ENCODE data around the gene TAS2R14. TPM values are rescaled to one million over a fixed set of nuclear protein-coding genes. Genes with fewer than 3 reads are reported as not detected.

Gene TAS2R14
- total and polyA plus RNA-seq, 2 experiments from 2014 or later, result 0.59 to 6.6 TPM

DNA sequence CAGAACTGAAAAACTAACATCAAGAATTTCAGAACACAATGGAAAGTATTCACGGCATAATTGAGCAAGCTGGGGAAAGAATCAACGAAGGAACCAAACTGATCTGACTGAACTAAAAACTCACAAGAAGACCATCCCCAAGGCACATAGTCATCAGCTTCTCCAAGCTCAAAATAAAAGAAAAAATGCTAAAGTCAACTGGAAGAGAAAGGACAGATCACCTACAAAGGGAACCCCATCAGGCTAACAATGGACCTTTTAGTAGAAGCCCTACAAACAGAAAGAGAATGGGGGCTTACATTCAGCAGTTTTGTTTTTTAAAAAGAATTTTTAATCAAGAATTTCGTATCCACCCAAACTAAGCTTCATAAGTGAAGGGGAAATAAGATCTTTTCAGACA lies 35.9 kb upstream of the TAS2R14 start:
- no peaks in the 10 kb centered on the region for H3K27me3 ChIP-seq
- TF ChIP-seq EZH2phosphoT487 (IDR thresholded peaks at IDR 0.05; ENCODE audit: low read depth, severe bottlenecking, unreplicated experiment) (no peak), EZH2 (IDR thresholded peaks at IDR 0.05; ENCODE audit: borderline replicate concordance) (no peak), CTCF (IDR thresholded peaks at IDR 0.05; ENCODE audit: poor library complexity) (no peak)
- H3K79me2 ChIP-seq, result peaks cover 21% of the 10 kb centered on the region
- 83% methylated on average over 3 of the region's 3 CpGs for WGBS (ENCODE audit: low lambda C conversion rate, missing lambda C conversion rate)
- no peaks in the 10 kb centered on the region for H4K20me1 ChIP-seq (ENCODE audit: insufficient read depth, poor library complexity, severe bottlenecking)
- DNase-seq (ENCODE audit: low spot score), result no peak
- H3K4me1 ChIP-seq (ENCODE audit: insufficient read depth), result no peaks in the 10 kb centered on the region
- no peaks in the 10 kb centered on the region for H3K36me3 ChIP-seq (replicated peaks; ENCODE audit: insufficient read depth, low read depth)
- no peaks in the 10 kb centered on the region for H3K9me3 ChIP-seq (ENCODE audit: low read depth)
- no peak overlapping the region for H3K27ac ChIP-seq
- H3K4me2 ChIP-seq, result no peak overlapping the region
- no peak overlapping the region for H2AFZ ChIP-seq
- H3K4me3 ChIP-seq, result no peak overlapping the region
- no peaks in the 10 kb centered on the region for H3K9me2 ChIP-seq (replicated peaks; ENCODE audit: insufficient read depth)

- Histone ChIP-seq H3K79me2 (no peaks in the 10 kb centered on the region), H3K27me3 (no peaks in the 10 kb centered on the region), H3K9me3 (ENCODE audit: low read depth) (no peaks in the 10 kb centered on the region), H2AFZ (no peak overlapping the region), H3K4me3 (no peak overlapping the region), H3K4me1 (ENCODE audit: insufficient read depth) (no peaks in the 10 kb centered on the region), H3K27ac (no peak overlapping the region), H3K9me2 (replicated peaks; ENCODE audit: insufficient read depth) (no peaks in the 10 kb centered on the region), H3K4me2 (no peak overlapping the region), H4K20me1 (ENCODE audit: insufficient read depth, poor library complexity, severe bottlenecking) (no peaks in the 10 kb centered on the region), H3K36me3 (replicated peaks; ENCODE audit: insufficient read depth, low read depth) (no peaks in the 10 kb centered on the region)
- 92% methylated on average over 15 of the region's 15 CpGs for WGBS (ENCODE audit: low lambda C conversion rate, missing lambda C conversion rate)
- no peak for TF ChIP-seq EZH2phosphoT487 (IDR thresholded peaks at IDR 0.05; ENCODE audit: low read depth, severe bottlenecking, unreplicated experiment)
- no peak for TF ChIP-seq EZH2 (IDR thresholded peaks at IDR 0.05; ENCODE audit: borderline replicate concordance)
- no peak for TF ChIP-seq CTCF (IDR thresholded peaks at IDR 0.05; ENCODE audit: poor library complexity)
- no peak for DNase-seq (ENCODE audit: low spot score)
Observed at GRCh38 chr12:10968765-10969456, 29.8 kb upstream of the TAS2R14 start.

GRCh38 chr12:10967409-10967808 lies 28.3 kb upstream of the TAS2R14 start:
- Histone ChIP-seq H3K4me3 (no peak overlapping the region), H3K4me1 (ENCODE audit: insufficient read depth) (no peaks in the 10 kb centered on the region), H3K27me3 (no peaks in the 10 kb centered on the region), H4K20me1 (ENCODE audit: insufficient read depth, poor library complexity, severe bottlenecking) (no peaks in the 10 kb centered on the region), H2AFZ (no peak overlapping the region), H3K79me2 (no peaks in the 10 kb centered on the region), H3K9me3 (ENCODE audit: low read depth) (no peaks in the 10 kb centered on the region), H3K4me2 (no peak overlapping the region), H3K9me2 (replicated peaks; ENCODE audit: insufficient read depth) (no peaks in the 10 kb centered on the region), H3K36me3 (replicated peaks; ENCODE audit: insufficient read depth, low read depth) (no peaks in the 10 kb centered on the region), H3K27ac (no peak overlapping the region)
- DNase-seq (ENCODE audit: low spot score), result no peak
- TF ChIP-seq EZH2phosphoT487 (IDR thresholded peaks at IDR 0.05; ENCODE audit: low read depth, severe bottlenecking, unreplicated experiment) (peak; percentile 29), CTCF (IDR thresholded peaks at IDR 0.05; ENCODE audit: poor library complexity) (no peak)
- WGBS (ENCODE audit: low lambda C conversion rate, missing lambda C conversion rate), result 57% methylated on average over 2 of the region's 2 CpGs

Measured in hepatocyte (in vitro differentiated cells).